ENCODE data around the gene AGAP1.

Gene AGAP1

DNA sequence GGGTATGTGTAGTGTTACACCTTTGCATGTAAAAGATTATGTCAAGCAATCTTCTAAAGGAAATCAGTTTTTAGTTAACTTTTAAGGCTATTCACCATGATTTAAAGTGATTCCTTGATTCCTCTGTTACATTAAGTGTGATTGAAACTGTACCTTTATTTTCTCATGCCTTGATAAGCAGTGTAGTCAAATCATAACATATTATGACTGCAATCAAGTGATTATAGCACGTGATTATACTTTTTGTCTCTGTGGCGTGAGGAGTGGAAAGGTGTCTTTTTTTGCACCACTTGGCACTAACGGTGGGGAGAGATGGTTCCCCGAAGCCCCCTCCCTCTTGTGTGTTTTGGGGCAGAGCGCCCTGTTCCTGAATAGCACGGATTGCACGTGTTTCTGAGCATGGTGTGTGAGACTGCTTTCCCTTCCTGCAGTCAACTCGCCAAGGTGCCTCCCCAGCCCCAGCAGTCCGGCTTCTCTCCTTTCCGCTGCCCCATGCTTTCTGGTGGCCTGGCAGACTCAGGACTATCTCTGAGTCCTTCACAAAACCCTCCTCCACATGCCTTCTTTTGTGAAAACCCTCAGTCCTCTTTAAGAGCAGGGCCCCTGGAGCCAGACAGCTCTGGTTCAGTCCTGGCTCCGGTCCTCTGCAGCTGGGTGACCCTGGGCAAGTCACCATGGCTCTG, 68.4 kb downstream of the AGAP1 start:
- Mint-ChIP-seq H3K9me3 (no peaks in the 10 kb centered on the region), H3K4me1 (no peaks in the 10 kb centered on the region)

DNA sequence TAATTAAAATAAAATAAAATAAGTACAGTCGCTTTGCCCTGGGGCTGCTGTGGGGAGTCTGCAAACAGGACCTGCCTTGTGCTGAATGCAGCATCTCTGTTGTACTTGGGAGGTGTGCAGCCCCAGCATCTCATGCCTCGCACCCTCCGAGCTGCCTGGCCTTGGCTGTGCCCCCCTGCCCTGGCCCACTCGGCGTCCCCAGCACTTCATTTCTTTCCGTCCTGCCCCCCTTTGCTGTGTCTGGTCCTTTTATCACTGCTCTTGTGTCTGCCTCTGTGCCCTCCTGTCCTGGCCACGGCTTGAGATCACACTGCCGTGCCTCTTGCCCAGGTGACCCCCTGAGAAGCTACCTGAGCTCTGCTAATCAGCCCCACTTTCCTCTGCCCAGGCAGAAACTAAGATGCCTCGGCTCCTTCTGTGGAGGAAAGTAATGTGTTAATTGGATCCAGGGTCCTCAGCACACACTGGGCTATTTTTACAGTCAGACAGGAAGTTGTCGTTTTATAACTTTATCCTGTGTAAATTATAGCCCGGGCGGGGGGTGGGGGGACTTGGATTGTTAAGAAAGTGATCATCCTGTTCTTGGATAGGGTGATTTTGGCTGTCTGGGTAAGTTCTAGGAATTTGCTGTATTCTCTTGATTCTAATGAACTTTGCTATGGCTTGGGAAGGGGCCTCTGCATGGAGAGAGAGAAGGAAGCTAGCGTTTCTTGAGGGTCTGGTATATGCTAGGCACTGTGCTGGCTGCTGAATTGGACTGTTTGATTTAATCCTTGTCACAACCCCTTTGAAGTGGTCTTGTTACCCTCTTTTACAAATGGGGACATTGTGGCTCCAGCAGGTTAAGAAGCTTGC, 69.4 kb downstream of the AGAP1 start:
- Mint-ChIP-seq H3K9me3 (no peaks in the 10 kb centered on the region), H3K4me1 (no peaks in the 10 kb centered on the region), H3K27ac (no peak overlapping the region), H3K4me3 (no peak overlapping the region), H3K36me3 (no peaks in the 10 kb centered on the region), H3K27me3 (peaks cover 9% of the 10 kb centered on the region)
- ATAC-seq (ENCODE audit: low read depth) = no peak
- DNase-seq (ENCODE audit: low spot score in 2 of 2) = no peak

More for the DNA sequence above, 68.4 kb downstream of the AGAP1 start:
- H3K4me3 Mint-ChIP-seq = no peak overlapping the region
- H3K27me3 Mint-ChIP-seq = peaks cover 5% of the 10 kb centered on the region
- no peak overlapping the region for H3K27ac Mint-ChIP-seq
- ATAC-seq (ENCODE audit: low read depth) (no peak), DNase-seq (ENCODE audit: low spot score in 2 of 2) (no peak)
- no peaks in the 10 kb centered on the region for H3K36me3 Mint-ChIP-seq

DNA sequence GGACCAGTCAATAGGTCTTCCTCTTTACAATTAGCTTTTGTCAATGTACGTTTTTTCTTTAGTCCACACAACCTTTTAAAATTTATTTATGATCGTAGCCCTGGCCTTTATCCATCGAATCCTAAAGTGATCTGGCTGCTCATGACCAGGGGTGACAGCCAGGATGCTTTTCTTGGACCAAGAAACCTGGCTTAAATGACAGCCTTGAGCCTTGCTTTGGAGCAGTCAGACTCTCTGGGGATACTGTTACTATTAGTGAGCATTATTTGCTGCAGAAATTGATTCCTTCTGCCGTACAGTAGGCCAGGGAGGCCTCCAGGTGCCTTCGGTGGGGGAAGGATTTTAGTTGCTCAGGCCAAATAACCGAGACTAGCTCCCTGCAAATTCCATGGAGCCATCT, 70.2 kb downstream of the AGAP1 start:
- Mint-ChIP-seq H3K27ac (no peak overlapping the region), H3K27me3 (peaks cover 10% of the 10 kb centered on the region), H3K9me3 (peaks cover 2% of the 10 kb centered on the region), H3K36me3 (no peaks in the 10 kb centered on the region), H3K4me1 (no peaks in the 10 kb centered on the region), H3K4me3 (no peak overlapping the region)
- DNase-seq (ENCODE audit: low spot score in 2 of 2) (no peak), ATAC-seq (ENCODE audit: low read depth) (no peak)

DNA sequence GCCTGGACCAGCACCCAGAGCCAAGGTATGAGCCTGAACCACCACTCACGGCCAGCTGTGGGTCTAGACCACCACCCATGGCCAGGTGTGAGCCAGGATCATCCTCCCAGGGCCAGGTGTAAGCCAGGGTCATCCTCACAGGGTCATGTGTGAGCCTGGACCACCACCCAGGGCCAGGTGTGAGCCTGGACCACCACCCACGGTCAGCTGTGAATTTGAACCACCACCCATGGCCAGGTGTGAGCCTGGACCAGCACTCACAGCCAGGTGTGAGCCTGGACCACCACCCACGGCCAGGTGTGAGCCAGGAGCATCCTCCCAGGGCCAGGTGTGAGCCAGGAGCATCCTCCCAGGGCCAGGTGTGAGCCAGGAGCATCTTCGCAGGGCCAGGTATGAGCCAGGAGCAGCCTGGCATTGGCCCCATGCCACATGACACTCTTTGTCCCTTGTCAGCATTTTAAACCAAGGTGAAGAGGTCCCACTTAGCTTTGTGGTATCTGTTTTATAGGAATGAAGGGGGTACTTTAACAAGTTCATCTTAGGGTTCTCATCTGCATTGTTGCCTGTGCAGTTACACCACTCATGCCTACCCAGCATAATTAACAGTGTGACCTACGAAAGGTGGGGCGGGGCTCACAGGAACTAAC, 71.2 kb downstream of the AGAP1 start:
- H3K27ac Mint-ChIP-seq = no peak overlapping the region

DNA sequence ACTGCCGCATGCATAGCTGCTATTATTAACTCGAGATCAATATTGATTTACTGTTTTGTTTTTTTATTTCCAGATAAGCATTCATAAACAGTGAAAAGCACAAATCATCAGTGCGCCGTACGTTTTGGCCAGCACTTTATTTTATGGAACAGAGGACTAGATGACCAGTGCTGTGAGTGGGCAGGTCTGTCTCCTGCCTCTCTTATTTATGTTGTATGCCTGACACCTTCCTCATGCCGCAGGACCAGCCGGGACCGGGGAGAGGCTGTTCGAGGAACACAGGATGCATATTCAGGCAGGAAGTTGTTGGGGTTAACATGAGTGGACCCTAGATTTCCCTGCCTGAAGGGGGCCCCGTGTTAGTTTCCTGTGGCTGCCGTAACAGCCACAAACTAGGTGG, 72.6 kb downstream of the AGAP1 start:
- Mint-ChIP-seq H3K4me3 (no peak overlapping the region), H3K27me3 (peaks cover 10% of the 10 kb centered on the region), H3K9me3 (peaks cover 2% of the 10 kb centered on the region), H3K27ac (no peak overlapping the region), H3K36me3 (no peaks in the 10 kb centered on the region), H3K4me1 (no peaks in the 10 kb centered on the region)
- DNase-seq (ENCODE audit: low spot score in 2 of 2) (no peak), ATAC-seq (ENCODE audit: low read depth) (no peak)

More for the DNA sequence above, 71.2 kb downstream of the AGAP1 start:
- ATAC-seq (ENCODE audit: low read depth) = no peak
- H3K27me3 Mint-ChIP-seq = peaks cover 10% of the 10 kb centered on the region
- no peaks in the 10 kb centered on the region for H3K4me1 Mint-ChIP-seq
- H3K4me3 Mint-ChIP-seq = no peak overlapping the region
- H3K9me3 Mint-ChIP-seq = peaks cover 2% of the 10 kb centered on the region
- H3K36me3 Mint-ChIP-seq = no peaks in the 10 kb centered on the region
- DNase-seq (ENCODE audit: low spot score in 2 of 2) = no peak

DNA sequence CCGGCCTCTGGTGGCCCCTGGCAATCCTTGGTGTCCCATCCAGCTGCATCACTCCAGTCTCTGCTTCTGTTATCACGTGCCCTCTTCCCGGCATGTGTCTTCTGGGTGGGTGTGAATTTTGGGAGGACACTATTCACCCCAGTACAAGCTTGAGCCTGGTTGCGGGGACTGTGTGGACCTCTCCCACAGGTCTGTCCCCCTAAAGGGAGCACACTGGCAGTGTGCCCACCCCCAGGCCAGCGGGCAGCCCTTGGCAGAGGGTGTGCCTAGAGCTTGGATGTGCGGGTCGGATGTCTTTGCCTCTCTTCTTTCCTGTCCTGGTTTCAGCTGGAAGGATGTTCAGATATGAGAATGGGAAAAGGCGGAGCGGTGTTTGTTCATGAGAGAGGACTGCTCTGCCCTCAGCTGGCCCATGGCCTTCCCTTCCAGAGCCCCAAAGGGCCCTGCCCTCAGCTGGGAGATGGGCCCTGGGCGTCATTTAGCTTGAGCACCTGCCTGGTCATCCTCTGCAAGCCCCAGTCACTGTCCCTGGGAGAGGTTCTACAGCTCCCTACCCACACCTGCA, 73.2 kb downstream of the AGAP1 start:
- Mint-ChIP-seq H3K27me3 (peaks cover 10% of the 10 kb centered on the region), H3K4me3 (no peak overlapping the region), H3K27ac (no peak overlapping the region), H3K36me3 (no peaks in the 10 kb centered on the region), H3K9me3 (peaks cover 2% of the 10 kb centered on the region), H3K4me1 (no peaks in the 10 kb centered on the region)
- DNase-seq (ENCODE audit: low spot score in 2 of 2) (no peak), ATAC-seq (ENCODE audit: low read depth) (no peak)

DNA sequence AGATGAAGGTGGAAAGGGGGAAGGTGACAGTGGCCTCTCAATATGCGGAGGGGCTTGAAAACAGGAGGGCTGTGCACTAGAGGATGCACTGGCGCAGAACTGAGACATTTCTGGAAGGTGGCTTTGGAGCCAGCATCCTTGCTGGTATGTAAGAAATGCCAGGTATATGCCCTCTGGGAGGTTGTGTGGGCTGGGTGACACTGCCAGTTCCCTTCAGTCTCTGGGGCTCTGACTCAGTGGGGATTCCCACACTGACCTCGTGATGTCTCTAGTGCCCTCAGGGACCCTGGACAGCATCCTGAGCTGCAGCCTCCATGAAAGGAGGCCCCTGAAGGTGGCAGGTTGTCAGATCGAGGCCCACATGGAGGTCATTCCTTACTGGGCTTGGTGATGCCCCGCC, 74.0 kb downstream of the AGAP1 start:
- peaks cover 10% of the 10 kb centered on the region for H3K27me3 Mint-ChIP-seq

DNA sequence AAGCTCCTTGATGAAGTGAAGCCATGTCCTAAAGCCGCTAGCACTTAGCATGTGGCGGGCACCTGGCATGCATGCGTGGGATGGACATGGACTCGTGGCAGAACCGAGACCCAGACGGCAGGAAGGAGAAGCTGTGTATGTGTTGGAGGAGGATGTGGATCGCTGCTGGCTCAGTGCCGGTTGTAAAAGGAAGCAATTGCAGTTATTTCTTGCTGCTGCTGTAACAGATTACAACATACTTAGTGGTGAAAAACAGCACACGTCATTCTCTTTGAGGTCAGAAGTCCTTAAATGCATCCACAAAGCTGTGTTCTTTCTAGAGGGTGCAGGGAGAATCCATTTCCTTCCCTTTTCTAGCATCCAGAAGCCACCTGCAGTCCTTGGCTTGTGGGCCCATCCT, 74.6 kb downstream of the AGAP1 start:
- H3K27me3 Mint-ChIP-seq = peaks cover 8% of the 10 kb centered on the region
- ATAC-seq (ENCODE audit: low read depth) (no peak), DNase-seq (ENCODE audit: low spot score in 2 of 2) (no peak)
- H3K4me1 Mint-ChIP-seq = no peaks in the 10 kb centered on the region
- H3K27ac Mint-ChIP-seq = no peak overlapping the region
- H3K36me3 Mint-ChIP-seq = no peaks in the 10 kb centered on the region
- no peak overlapping the region for H3K4me3 Mint-ChIP-seq
- H3K9me3 Mint-ChIP-seq = peaks cover 2% of the 10 kb centered on the region

More for the DNA sequence above, 74.0 kb downstream of the AGAP1 start:
- H3K27ac Mint-ChIP-seq = no peak overlapping the region
- ATAC-seq (ENCODE audit: low read depth) (no peak), DNase-seq (ENCODE audit: low spot score in 2 of 2) (no peak)
- H3K4me3 Mint-ChIP-seq = no peak overlapping the region
- peaks cover 2% of the 10 kb centered on the region for H3K9me3 Mint-ChIP-seq
- no peaks in the 10 kb centered on the region for H3K4me1 Mint-ChIP-seq
- H3K36me3 Mint-ChIP-seq = no peaks in the 10 kb centered on the region

DNA sequence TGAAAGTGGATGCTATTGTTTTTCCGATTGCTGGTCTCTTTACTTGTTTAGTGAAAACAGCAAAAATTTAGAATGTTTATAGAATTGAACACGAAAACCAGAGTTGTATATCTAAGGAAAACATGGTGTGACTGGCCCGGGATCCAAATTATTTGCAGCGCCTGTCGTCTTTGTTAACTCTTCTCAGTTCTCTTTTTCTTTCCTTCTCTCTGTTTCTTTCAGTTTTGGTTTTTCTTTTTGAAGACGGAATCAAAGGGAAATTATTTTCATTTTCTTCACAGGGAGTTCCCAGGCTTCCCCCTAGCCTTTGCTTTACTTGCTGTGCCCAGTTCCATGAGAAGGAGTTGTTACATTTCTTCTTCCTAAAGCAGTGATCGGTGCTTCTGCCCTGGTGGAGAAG, 76.0 kb downstream of the AGAP1 start:
- ATAC-seq (ENCODE audit: low read depth) = no peak
- Mint-ChIP-seq H3K27ac (no peak overlapping the region), H3K4me1 (no peaks in the 10 kb centered on the region), H3K36me3 (no peaks in the 10 kb centered on the region), H3K4me3 (no peak overlapping the region), H3K27me3 (peaks cover 8% of the 10 kb centered on the region), H3K9me3 (peaks cover 2% of the 10 kb centered on the region)
- DNase-seq (ENCODE audit: low spot score in 2 of 2) = no peak

DNA sequence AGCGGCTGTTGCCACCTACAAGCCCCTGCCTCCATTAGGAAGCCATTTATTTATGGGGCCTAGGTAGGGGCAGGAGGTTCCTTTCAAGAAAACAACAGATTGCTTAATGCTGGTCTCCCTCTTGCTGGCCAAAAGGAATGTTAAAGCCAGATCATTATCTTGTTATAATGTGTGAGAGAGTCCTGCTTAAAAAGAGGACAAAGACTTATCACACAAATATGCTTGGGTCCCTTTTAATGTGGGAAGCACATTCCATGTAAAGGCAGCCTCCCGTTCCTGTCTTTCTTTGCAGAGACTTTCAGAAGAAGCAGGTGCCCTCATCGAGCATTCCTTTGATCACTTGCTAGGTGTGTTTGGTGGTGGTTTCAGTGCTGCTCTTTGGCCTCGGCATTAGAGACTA, 76.4 kb downstream of the AGAP1 start:
- Mint-ChIP-seq H3K9me3 (peaks cover 2% of the 10 kb centered on the region), H3K4me1 (no peaks in the 10 kb centered on the region), H3K27me3 (peaks cover 8% of the 10 kb centered on the region), H3K27ac (no peak overlapping the region), H3K36me3 (no peaks in the 10 kb centered on the region), H3K4me3 (no peak overlapping the region)
- ATAC-seq (ENCODE audit: low read depth) (no peak), DNase-seq (ENCODE audit: low spot score in 2 of 2) (no peak)

DNA sequence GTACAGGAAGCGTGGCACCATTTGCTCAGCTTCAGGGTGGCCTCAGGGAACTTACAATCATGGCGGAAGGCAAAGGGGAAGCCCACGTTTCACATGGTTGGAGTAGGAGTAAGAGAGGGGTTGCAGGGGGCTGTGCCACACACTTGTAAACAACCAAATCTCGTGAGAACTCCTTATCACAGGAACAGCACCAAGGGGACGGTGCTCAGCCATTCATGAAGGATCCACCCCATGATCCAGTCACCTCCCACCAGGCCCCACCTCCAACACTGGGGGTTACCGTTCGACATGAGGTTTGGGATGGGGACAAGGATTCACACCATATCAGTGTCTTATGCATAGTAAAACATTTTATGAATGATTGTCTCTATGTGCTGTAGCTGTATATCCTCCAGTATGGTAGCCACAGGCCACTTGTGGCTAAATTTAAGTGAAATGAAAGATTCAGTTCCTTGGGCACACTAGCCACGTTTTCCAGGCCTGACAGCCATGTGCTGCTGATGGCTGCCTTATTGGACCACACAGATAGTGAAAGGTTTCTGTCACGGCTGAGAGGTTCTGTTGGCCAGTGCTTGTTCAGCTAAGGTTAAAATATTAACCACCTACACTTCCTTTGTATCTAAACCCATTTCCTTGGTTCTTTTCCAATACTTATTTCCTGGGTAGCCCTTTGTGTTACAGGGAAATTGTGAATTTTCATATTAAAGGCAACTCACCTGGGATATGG, 77.3 kb downstream of the AGAP1 start:
- Mint-ChIP-seq H3K4me1 (no peaks in the 10 kb centered on the region), H3K36me3 (no peaks in the 10 kb centered on the region), H3K27ac (no peak overlapping the region), H3K9me3 (peaks cover 2% of the 10 kb centered on the region), H3K27me3 (peaks cover 8% of the 10 kb centered on the region), H3K4me3 (no peak overlapping the region)
- ATAC-seq (ENCODE audit: low read depth) (no peak), DNase-seq (ENCODE audit: low spot score in 2 of 2) (no peak)

DNA sequence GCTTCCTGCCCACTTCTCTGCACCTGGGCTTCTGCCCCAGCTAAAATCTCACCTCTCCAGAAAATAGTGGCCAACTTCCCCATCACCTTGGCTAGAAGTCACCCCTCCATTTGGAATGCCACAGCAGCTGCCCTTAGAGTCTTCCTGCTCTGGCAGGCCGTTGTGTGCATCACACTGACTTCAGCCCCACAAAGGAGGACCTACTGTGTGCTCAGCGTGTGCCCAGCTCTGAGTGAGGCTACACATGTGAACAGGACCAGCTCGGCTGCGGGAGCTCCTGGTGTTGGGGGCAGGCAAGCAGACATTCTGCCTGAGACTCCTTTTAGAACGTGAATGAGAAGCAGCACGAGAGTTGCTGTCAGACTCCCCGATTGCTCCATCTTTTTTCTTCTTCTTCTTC, 78.7 kb downstream of the AGAP1 start:
- no peak for DNase-seq (ENCODE audit: low spot score in 2 of 2)
- H3K27me3 Mint-ChIP-seq = peaks cover 3% of the 10 kb centered on the region
- H3K9me3 Mint-ChIP-seq = peaks cover 2% of the 10 kb centered on the region
- ATAC-seq (ENCODE audit: low read depth) = no peak
- H3K4me3 Mint-ChIP-seq = no peak overlapping the region
- no peak overlapping the region for H3K27ac Mint-ChIP-seq
- no peaks in the 10 kb centered on the region for H3K36me3 Mint-ChIP-seq
- no peaks in the 10 kb centered on the region for H3K4me1 Mint-ChIP-seq

DNA sequence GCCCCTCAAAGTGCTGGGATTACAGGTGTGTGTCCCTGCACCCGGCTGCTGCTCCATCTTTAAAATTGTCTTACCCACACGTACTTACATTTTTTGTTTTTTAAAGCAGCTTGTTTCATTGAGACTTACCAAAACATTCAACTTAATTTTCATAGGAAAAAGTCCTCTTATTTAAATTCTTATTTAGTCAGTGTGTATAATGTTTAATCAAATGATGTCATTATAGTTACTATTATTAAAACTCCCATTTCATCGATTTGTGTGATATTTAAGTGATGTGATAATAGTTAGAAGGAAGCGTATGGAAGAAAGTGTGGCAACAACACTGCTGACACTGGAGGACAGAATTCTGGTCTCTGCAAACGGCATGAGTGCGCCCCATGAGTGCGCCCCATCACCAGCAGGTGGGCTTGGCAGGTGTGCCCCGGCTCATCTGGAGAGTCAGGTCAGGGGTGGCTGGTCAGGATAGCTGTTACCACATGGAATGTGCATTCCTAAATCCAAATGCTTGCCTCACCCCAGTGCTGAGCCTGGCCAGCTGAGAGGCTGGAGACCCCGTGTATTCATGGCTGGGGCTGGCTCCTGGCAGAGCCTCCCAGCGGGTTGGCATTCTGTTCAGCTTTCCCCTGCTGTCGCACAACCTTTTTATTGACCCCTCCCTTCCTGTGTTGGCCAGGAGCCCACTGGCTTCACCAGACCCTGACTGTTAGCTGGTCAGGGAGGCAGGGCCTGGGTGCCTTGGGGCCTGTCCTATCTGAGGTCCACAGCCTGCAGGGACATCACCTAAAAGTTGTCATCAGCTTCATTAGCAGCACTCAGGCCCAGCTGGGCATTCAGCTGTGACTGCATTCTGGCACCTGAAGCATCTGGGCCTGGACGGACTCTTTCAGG, 79.7 kb downstream of the AGAP1 start:
- no peaks in the 10 kb centered on the region for H3K27me3 Mint-ChIP-seq
- no peak overlapping the region for H3K4me3 Mint-ChIP-seq
- H3K36me3 Mint-ChIP-seq = no peaks in the 10 kb centered on the region
- no peak overlapping the region for H3K27ac Mint-ChIP-seq
- no peaks in the 10 kb centered on the region for H3K4me1 Mint-ChIP-seq
- peaks cover 2% of the 10 kb centered on the region for H3K9me3 Mint-ChIP-seq
- no peak for DNase-seq (ENCODE audit: low spot score in 2 of 2)
- no peak for ATAC-seq (ENCODE audit: low read depth)

Data from memory B cell (primary cell).